ENCODE results near the gene OR2F1. TPM values are rescaled to one million over a fixed set of nuclear protein-coding genes. Genes with fewer than 3 reads are reported as not detected.

Gene OR2F1
- total and polyA plus RNA-seq, 10 of the 15 experiments (the other 5 are each of a cell fraction or from before 2014, with no cell fraction given), result not detected

DNA sequence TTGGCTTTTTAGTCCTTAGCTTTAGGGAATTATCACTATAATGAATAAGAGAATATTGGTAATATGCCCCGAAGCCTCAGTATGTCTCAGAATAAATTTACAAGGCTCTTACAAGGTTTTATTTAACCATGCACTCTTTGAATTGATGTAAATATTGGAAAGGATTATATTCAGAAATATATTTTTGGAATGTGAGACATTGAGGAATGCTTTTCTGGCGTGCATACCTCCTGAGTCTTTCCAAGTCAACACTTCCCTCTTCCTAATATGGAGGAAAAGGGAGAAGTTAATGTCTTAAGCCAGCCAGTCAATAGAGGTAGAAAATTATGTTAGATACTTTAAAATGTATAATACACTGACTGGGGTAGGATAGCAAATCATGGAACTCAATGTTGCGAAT is 1.2 kb upstream of the OR2F1 start (continued):
- TF ChIP-seq, protein P1, sequence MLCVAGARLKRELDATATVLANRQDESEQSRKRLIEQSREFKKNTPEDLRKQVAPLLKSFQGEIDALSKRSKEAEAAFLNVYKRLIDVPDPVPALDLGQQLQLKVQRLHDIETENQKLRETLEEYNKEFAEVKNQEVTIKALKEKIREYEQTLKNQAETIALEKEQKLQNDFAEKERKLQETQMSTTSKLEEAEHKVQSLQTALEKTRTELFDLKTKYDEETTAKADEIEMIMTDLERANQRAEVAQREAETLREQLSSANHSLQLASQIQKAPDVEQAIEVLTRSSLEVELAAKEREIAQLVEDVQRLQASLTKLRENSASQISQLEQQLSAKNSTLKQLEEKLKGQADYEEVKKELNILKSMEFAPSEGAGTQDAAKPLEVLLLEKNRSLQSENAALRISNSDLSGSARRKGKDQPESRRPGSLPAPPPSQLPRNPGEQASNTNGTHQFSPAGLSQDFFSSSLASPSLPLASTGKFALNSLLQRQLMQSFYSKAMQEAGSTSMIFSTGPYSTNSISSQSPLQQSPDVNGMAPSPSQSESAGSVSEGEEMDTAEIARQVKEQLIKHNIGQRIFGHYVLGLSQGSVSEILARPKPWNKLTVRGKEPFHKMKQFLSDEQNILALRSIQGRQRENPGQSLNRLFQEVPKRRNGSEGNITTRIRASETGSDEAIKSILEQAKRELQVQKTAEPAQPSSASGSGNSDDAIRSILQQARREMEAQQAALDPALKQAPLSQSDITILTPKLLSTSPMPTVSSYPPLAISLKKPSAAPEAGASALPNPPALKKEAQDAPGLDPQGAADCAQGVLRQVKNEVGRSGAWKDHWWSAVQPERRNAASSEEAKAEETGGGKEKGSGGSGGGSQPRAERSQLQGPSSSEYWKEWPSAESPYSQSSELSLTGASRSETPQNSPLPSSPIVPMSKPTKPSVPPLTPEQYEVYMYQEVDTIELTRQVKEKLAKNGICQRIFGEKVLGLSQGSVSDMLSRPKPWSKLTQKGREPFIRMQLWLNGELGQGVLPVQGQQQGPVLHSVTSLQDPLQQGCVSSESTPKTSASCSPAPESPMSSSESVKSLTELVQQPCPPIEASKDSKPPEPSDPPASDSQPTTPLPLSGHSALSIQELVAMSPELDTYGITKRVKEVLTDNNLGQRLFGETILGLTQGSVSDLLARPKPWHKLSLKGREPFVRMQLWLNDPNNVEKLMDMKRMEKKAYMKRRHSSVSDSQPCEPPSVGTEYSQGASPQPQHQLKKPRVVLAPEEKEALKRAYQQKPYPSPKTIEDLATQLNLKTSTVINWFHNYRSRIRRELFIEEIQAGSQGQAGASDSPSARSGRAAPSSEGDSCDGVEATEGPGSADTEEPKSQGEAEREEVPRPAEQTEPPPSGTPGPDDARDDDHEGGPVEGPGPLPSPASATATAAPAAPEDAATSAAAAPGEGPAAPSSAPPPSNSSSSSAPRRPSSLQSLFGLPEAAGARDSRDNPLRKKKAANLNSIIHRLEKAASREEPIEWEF (IDR thresholded peaks at IDR 0.05; ENCODE audit: insufficient replicate concordance, low read depth, low read length), result no peak
- TF ChIP-seq NR2C1 (IDR thresholded peaks at IDR 0.05) (no peak), SMC3 (IDR thresholded peaks at IDR 0.05; ENCODE audit: borderline replicate concordance, low read length) (no peak)

DNA sequence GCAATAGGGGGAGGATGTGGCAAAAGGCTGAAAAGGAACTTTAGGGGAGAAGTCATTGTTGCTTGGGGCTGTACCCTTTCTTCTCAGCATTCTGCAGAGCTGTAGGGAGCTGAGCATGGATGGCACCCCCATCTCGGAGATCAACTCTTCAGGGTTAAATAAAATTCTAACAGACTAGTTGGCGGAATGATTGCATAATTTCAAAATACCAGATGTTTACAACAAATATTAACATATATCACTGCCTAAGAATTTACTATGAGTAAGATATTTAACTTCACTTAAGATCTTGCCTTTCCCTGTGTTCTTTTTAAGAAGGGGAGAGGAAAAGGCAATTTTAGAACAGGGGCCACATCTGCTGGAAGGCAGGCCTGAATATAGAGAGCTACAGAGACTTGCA is 509 bp upstream of the OR2F1 start:
- H3K4me2 ChIP-seq (ENCODE audit: control insufficient read depth, insufficient read depth), result no peak overlapping the region
- RAD21 ChIA-PET (ENCODE audit: unreplicated experiment), result no interaction called here
- H3K4me1 ChIP-seq (ENCODE audit: control insufficient read depth, insufficient read depth, low read length), result no peaks in the 10 kb centered on the region
- no peak overlapping the region for H3K4me3 ChIP-seq
- SMC1A ChIA-PET (ENCODE audit: uncharacterized antibody, unreplicated experiment), result no interaction called here
- FAIRE-seq, result no peak
- intact Hi-C loops (cut with micrococcal nuclease; ENCODE audit: unreplicated experiment) (no loop called here), in situ Hi-C loops (cut with MboI) (no loop called here)
- H3K27me3 ChIP-seq (replicated peaks in 1 of 2; ENCODE audit: control insufficient read depth in 2 of 2, insufficient read depth in 2 of 2, low read length in 1 of 2), result no peaks in the 10 kb centered on the region; a peak in 1 of 4 replicates
- no peak overlapping the region for H3K27ac ChIP-seq (ENCODE audit: control insufficient read depth, insufficient read depth)
- DNase-seq (ENCODE audit: low read depth, low spot score), result no peak
- no peaks in the 10 kb centered on the region for H3K36me3 ChIP-seq (ENCODE audit: control insufficient read depth in 2 of 2, insufficient read depth in 2 of 2, low read length in 1 of 2)
- 48% methylated on average over 2 of the region's 2 CpGs for WGBS (ENCODE audit: insufficient coverage, insufficient replicate concordance, low lambda C conversion rate, missing lambda C conversion rate)
- CTCF ChIA-PET, result no interaction called here
- no peaks in the 10 kb centered on the region for H4K20me1 ChIP-seq (ENCODE audit: control insufficient read depth, insufficient read depth)
- no peak overlapping the region for H3K9ac ChIP-seq (ENCODE audit: control insufficient read depth, insufficient read depth, low read length)
- no TSS peak for BruUV-seq (replicated peaks)
- POLR2A ChIA-PET, result no interaction called here
- ATAC-seq, result no peak
- H3K79me2 ChIP-seq (ENCODE audit: control insufficient read depth, insufficient read depth, low read length), result no peaks in the 10 kb centered on the region
- no peak overlapping the region for H2AFZ ChIP-seq (ENCODE audit: control insufficient read depth, low read depth, low read length)
- H3K9me3 ChIP-seq (replicated peaks; ENCODE audit: control insufficient read depth, insufficient read depth, low read length), result no peaks in the 10 kb centered on the region
- TF ChIP-seq PRDM15 (CRISPR knock-in tag; IDR thresholded peaks at IDR 0.05) (no peak), HCFC1 (IDR thresholded peaks at IDR 0.05; ENCODE audit: low read length) (no peak), SREBF1 (IDR thresholded peaks at IDR 0.05; ENCODE audit: low read length) (no peak), YY1 (IDR thresholded peaks at IDR 0.05; ENCODE audit: low read depth, low read length) (no peak), IRF3 (IDR thresholded peaks at IDR 0.05) (no peak), RUNX3 (IDR thresholded peaks at IDR 0.05; ENCODE audit: low read length) (no peak)
- TF ChIP-seq, protein P2, sequence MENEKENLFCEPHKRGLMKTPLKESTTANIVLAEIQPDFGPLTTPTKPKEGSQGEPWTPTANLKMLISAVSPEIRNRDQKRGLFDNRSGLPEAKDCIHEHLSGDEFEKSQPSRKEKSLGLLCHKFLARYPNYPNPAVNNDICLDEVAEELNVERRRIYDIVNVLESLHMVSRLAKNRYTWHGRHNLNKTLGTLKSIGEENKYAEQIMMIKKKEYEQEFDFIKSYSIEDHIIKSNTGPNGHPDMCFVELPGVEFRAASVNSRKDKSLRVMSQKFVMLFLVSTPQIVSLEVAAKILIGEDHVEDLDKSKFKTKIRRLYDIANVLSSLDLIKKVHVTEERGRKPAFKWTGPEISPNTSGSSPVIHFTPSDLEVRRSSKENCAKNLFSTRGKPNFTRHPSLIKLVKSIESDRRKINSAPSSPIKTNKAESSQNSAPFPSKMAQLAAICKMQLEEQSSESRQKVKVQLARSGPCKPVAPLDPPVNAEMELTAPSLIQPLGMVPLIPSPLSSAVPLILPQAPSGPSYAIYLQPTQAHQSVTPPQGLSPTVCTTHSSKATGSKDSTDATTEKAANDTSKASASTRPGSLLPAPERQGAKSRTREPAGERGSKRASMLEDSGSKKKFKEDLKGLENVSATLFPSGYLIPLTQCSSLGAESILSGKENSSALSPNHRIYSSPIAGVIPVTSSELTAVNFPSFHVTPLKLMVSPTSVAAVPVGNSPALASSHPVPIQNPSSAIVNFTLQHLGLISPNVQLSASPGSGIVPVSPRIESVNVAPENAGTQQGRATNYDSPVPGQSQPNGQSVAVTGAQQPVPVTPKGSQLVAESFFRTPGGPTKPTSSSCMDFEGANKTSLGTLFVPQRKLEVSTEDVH (IDR thresholded peaks at IDR 0.05; ENCODE audit: low read depth, partially characterized antibody), result no peak
